Nephron progenitor cell (in vitro differentiated cells): ENCODE data around the gene CIZ1.
A peak's percentile ranks its signal among the peaks of the same experiment; 100 is the strongest.
"Not testable (repeated sequence)": the region's sequence is repeated elsewhere in the genome, so short reads cannot be mapped to it uniquely, and the experiment has no call there.

Source experiments
- DNase-seq: peaks from one replicate; pipeline ENCODE4 v3.0.0; 2021
- H3K27ac Mint-ChIP-seq: 2 replicates; pipeline ENCODE4 v1.8.0; 2021; ENCODE audit warnings: mild to moderate bottlenecking, moderate library complexity, mixed read lengths
- H3K27me3 Mint-ChIP-seq: 2 replicates; pipeline ENCODE4 v1.8.0; 2021; ENCODE audit warnings: mild to moderate bottlenecking, low read depth, mixed read lengths; ENCODE audit not compliant: poor library complexity
- H3K36me3 Mint-ChIP-seq: 2 replicates; pipeline ENCODE4 v1.8.0; 2021; ENCODE audit warnings: low read depth, mixed read lengths
- H3K4me1 Mint-ChIP-seq: 2 replicates; pipeline ENCODE4 v1.8.0; 2021; ENCODE audit warnings: mixed read lengths
- H3K4me3 Mint-ChIP-seq: 2 replicates; pipeline ENCODE4 v1.8.0; 2021; ENCODE audit warnings: mild to moderate bottlenecking, moderate library complexity, mixed read lengths
- H3K9me3 Mint-ChIP-seq: 2 replicates; pipeline ENCODE4 v1.8.0; 2021; ENCODE audit warnings: mild to moderate bottlenecking, moderate library complexity, mixed read lengths
- CTCF ChIP-seq: fragments of 200-600 bp; sonication (generic); IDR thresholded peaks from 2 replicates; pipeline ENCODE4 v1.5.0; 2021; ENCODE audit warnings: antibody characterized with exemption

Gene CIZ1

GRCh38 chr9:128185979-128186965, 5.1 kb downstream of the CIZ1 start:
- DNase-seq = no peak
- H3K27ac Mint-ChIP-seq = peak overlapping the region; percentile 39
- no peak for TF ChIP-seq CTCF

GRCh38 chr9:128182893-128183588, 8.3 kb downstream of the CIZ1 start:
- DNase-seq = no peak
- TF ChIP-seq CTCF = no peak
- no peaks in the 10 kb centered on the region for H3K27me3 Mint-ChIP-seq
- peaks cover 30% of the 10 kb centered on the region for H3K9me3 Mint-ChIP-seq
- peaks cover 8% of the 10 kb centered on the region for H3K4me1 Mint-ChIP-seq
- peak overlapping the region; percentile 82 for H3K27ac Mint-ChIP-seq
- H3K4me3 Mint-ChIP-seq = no peak overlapping the region
- peaks cover 87% of the 10 kb centered on the region for H3K36me3 Mint-ChIP-seq

More at GRCh38 chr9:128185979-128186965, 5.1 kb downstream of the CIZ1 start:
- peaks cover 20% of the 10 kb centered on the region for H3K4me1 Mint-ChIP-seq
- no peaks in the 10 kb centered on the region for H3K27me3 Mint-ChIP-seq
- H3K36me3 Mint-ChIP-seq = peaks cover 66% of the 10 kb centered on the region
- H3K4me3 Mint-ChIP-seq = no peak overlapping the region
- H3K9me3 Mint-ChIP-seq = peaks cover 11% of the 10 kb centered on the region

GRCh38 chr9:128181480-128181879, 9.9 kb downstream of the CIZ1 start:
- not testable (repeated sequence) for H3K4me3 Mint-ChIP-seq, H3K4me1 Mint-ChIP-seq, H3K27ac Mint-ChIP-seq, H3K27me3 Mint-ChIP-seq
- peaks cover 30% of the 10 kb centered on the region for H3K9me3 Mint-ChIP-seq
- DNase-seq = peak; percentile 58
- peaks cover 77% of the 10 kb centered on the region for H3K36me3 Mint-ChIP-seq
- peak; percentile 39 for TF ChIP-seq CTCF

GRCh38 chr9:128180447-128180846, 10.9 kb downstream of the CIZ1 start:
- Mint-ChIP-seq H3K4me1 (peaks cover 8% of the 10 kb centered on the region), H3K4me3 (no peak overlapping the region), H3K36me3 (peaks cover 77% of the 10 kb centered on the region), H3K27me3 (no peaks in the 10 kb centered on the region), H3K27ac (no peak overlapping the region), H3K9me3 (peaks cover 30% of the 10 kb centered on the region)
- TF ChIP-seq CTCF = no peak
- no peak for DNase-seq

GRCh38 chr9:128180001-128180400, 11.4 kb downstream of the CIZ1 start:
- Mint-ChIP-seq H3K27ac (no peak overlapping the region), H3K9me3 (peaks cover 30% of the 10 kb centered on the region), H3K27me3 (no peaks in the 10 kb centered on the region), H3K4me3 (no peak overlapping the region), H3K36me3 (peaks cover 80% of the 10 kb centered on the region), H3K4me1 (peaks cover 8% of the 10 kb centered on the region)
- DNase-seq = no peak
- TF ChIP-seq CTCF = no peak
